K562 (cell line): ENCODE measurements around the gene CELF4. TPM values are rescaled to one million over a fixed set of nuclear protein-coding genes. Genes with fewer than 3 reads are reported as not detected.

Experiments
- ATAC-seq: fragments of 200-7000 bp; cut with Tn5 transposase; 3 replicates; pipeline ENCODE4 v1.9.1; 2020; ENCODE audit warnings: moderate library complexity
- BruUV-seq: library from RNA; stranded (reverse); fragments of 400-500 nt; replicated peaks from 2 replicates; lab custom pipeline; 2021; lab: Mats Ljungman, UMichigan
- CTCF ChIA-PET: fragments of 300-600 bp; formaldehyde crosslinking; extraction: SDS; loops from one replicate; lab custom pipeline; 2021; ENCODE audit warnings: low intra/inter-chr PET ratio; lab: Yijun Ruan, JAX
- POLR2A ChIA-PET: fragments of 300-600, 350-650 bp; sonication (Branson Sonifier 250); formaldehyde crosslinking; extraction: SDS; loops from one replicate; lab custom pipeline; 2021; ENCODE audit warnings: antibody characterized with exemption, inconsistent platforms; lab: Yijun Ruan, JAX
- DNase-seq, 4 experiments: peaks; one replicate each; pipeline versions ENCODE4 v3.0.0 to v3.0.0-alpha.2; 2011 to 2018; ENCODE audit warnings: low spot score in 3 of 4, mixed read lengths in 3 of 4; ENCODE audit errors: extremely low read depth in 1 of 4
- FAIRE-seq: peaks from 2 replicates; lab custom pipeline; 2011; peaks lifted over from hg19 to GRCh38; lab: Jason Lieb, UNC
- H2AFZ ChIP-seq: 2 replicates; pipeline ENCODE4 v1.6.0; 2011; ENCODE audit warnings: low read depth, low read length, control low read depth, inconsistent platforms
- H3K27ac ChIP-seq: fragments of 200-600 bp; 3 replicates; pipeline ENCODE4 v1.8.0; 2011; ENCODE audit warnings: low read depth, mild to moderate bottlenecking, control low read depth, inconsistent platforms, low read length, moderate library complexity, mixed read lengths; ENCODE audit errors: extremely low read depth
- H3K27me3 ChIP-seq, 2 experiments: fragments of 300-600 bp in 1 of 2; 2 replicates in 1 of 2; 3 replicates in 1 of 2; pipeline versions ENCODE4 v1.6.0 to v1.8.0; 2011; ENCODE audit warnings: inconsistent platforms in 2 of 2, low read length in 2 of 2, mild to moderate bottlenecking in 1 of 2, mixed read lengths in 1 of 2, moderate library complexity in 1 of 2; ENCODE audit not compliant: control insufficient read depth in 2 of 2, insufficient read depth in 2 of 2
- H3K36me3 ChIP-seq: fragments of 300-600 bp; 3 replicates; pipeline ENCODE4 v1.8.0; 2011; ENCODE audit warnings: mild to moderate bottlenecking, low read length, inconsistent platforms; ENCODE audit not compliant: control insufficient read depth, insufficient read depth
- H3K4me1 ChIP-seq, 2 experiments: fragments of 200-600 bp in 1 of 2; replicated peaks in 1 of 2; 2 replicates in 1 of 2; 3 replicates in 1 of 2; pipeline versions ENCODE4 v1.5.1 to v1.8.0; 2011; ENCODE audit warnings: inconsistent platforms in 2 of 2, low read length in 2 of 2, mild to moderate bottlenecking in 1 of 2, mixed read lengths in 1 of 2, moderate library complexity in 1 of 2; ENCODE audit not compliant: control insufficient read depth in 2 of 2, insufficient read depth in 2 of 2
- H3K4me2 ChIP-seq: 2 replicates; pipeline ENCODE4 v1.6.1; 2011; ENCODE audit warnings: low read length, control low read depth, inconsistent platforms, mixed read lengths; ENCODE audit not compliant: insufficient read depth
- H3K4me3 ChIP-seq: fragments of 200-600 bp; sonication (generic), shearing (Covaris generic); 2 replicates; pipeline ENCODE4 v1.5.1; 2016; ENCODE audit warnings: control low read depth, inconsistent platforms
- H3K79me2 ChIP-seq: fragments of 200-600 bp; 3 replicates; pipeline ENCODE4 v1.8.0; 2011; ENCODE audit warnings: low read length, inconsistent platforms; ENCODE audit not compliant: control insufficient read depth, insufficient read depth
- H3K9ac ChIP-seq, 2 experiments: 2 replicates each; pipeline versions ENCODE4 v1.6.0 to v1.6.1; 2011; ENCODE audit warnings: low read depth in 2 of 2, low read length in 2 of 2, control low read depth in 1 of 2, inconsistent platforms in 1 of 2, mild to moderate bottlenecking in 1 of 2, mixed read lengths in 1 of 2; ENCODE audit not compliant: insufficient read depth in 1 of 2
- H3K9me1 ChIP-seq: one replicate; pipeline ENCODE4 v1.6.0; 2011; ENCODE audit warnings: inconsistent platforms, mild to moderate bottlenecking, low read length, moderate library complexity; ENCODE audit not compliant: control insufficient read depth, insufficient read depth
- H3K9me3 ChIP-seq: replicated peaks from 2 replicates; pipeline ENCODE4 v1.5.1; 2011; ENCODE audit warnings: low read depth, low read length, inconsistent platforms; ENCODE audit not compliant: control insufficient read depth, insufficient read depth
- H4K20me1 ChIP-seq: replicated peaks from 2 replicates; pipeline ENCODE4 v1.6.1; 2011; ENCODE audit warnings: low read length, inconsistent platforms, mixed read lengths; ENCODE audit not compliant: control insufficient read depth, insufficient read depth
- CHD2 ChIP-seq: IDR thresholded peaks from 2 replicates; pipeline ENCODE4 v1.6.1; 2011; ENCODE audit warnings: low read depth, low read length
- KAT2B ChIP-seq: IDR thresholded peaks from one replicate; pipeline ENCODE4 v1.6.1; 2012; ENCODE audit warnings: low read depth, mild to moderate bottlenecking, control low read depth, inconsistent platforms, low read length, moderate library complexity
- MAZ ChIP-seq, 2 experiments: fragments of 450-650 bp in 1 of 2; sonication (generic) in 1 of 2; formaldehyde crosslinking; IDR thresholded peaks in 1 of 2; conservative IDR thresholded peaks in 1 of 2; 2 replicates each; pipeline versions ENCODE4 v1.4.0 to v1.5.0; 2020; ENCODE audit warnings: mild to moderate bottlenecking in 1 of 2, missing genetic modification reagents in 1 of 2
- MBD2 ChIP-seq: sonication (generic); IDR thresholded peaks from 2 replicates; pipeline ENCODE4 v1.6.1; 2016; ENCODE audit warnings: low read depth, borderline replicate concordance
- MCM3 ChIP-seq: fragments of 450-650 bp; IDR thresholded peaks from 2 replicates; pipeline ENCODE4 v1.6.1; 2016
- MECOM ChIP-seq: fragments of 250-450 bp; sonication (Bioruptor Pico); IDR thresholded peaks from 2 replicates; pipeline ENCODE4 v1.8.0; 2022; ENCODE audit warnings: inconsistent platforms
- NR4A1 ChIP-seq, 2 experiments: fragments of 250-450 bp in 1 of 2; fragments of 450-650 bp in 1 of 2; sonication (Bioruptor Pico) in 1 of 2; IDR thresholded peaks; 2 replicates each; pipeline versions ENCODE4 v1.4.0 to v1.6.1; 2016 to 2020; ENCODE audit warnings: mild to moderate bottlenecking in 2 of 2, missing compliant biosample characterization in 1 of 2, missing genetic modification characterization in 1 of 2, moderate library complexity in 1 of 2
- TBL1XR1 ChIP-seq, 2 experiments: IDR thresholded peaks; 2 replicates each; pipeline ENCODE4 v1.6.1; 2012; ENCODE audit warnings: improper control_type of control experiment in 2 of 2, low read length in 2 of 2, mild to moderate bottlenecking in 1 of 2
- TCFL5 ChIP-seq: fragments of 250-450 bp; sonication (Bioruptor Pico); conservative IDR thresholded peaks from 2 replicates; pipeline ENCODE4 v1.6.1; 2021; ENCODE audit warnings: mild to moderate bottlenecking, moderate library complexity, matching md5 sums
- ZBTB11 ChIP-seq, 3 experiments: fragments of 200-800 bp in 1 of 3; fragments of 250-450 bp in 1 of 3; fragments of 450-650 bp in 1 of 3; sonication (Bioruptor Pico) in 1 of 3; sonication (Bioruptor generic) in 1 of 3; formaldehyde crosslinking in 1 of 3; IDR thresholded peaks; 2 replicates each; pipeline versions ENCODE4 v1.6.1 to v1.8.0; 2016 to 2022; ENCODE audit warnings: mild to moderate bottlenecking in 2 of 3, missing genetic modification characterization in 2 of 3, missing compliant biosample characterization in 1 of 3, moderate library complexity in 1 of 3
- WGBS: fragments of 100-300 bp; shearing (Covaris generic); methylation state at CpG from one replicate; pipeline ENCODE4 v1.1.6; 2016; ENCODE audit warnings: low coverage, mixed read lengths; ENCODE audit not compliant: insufficient coverage; ENCODE audit errors: missing lambda C conversion rate; 5-methylcytosine and 5-hydroxymethylcytosine counted together
- in situ Hi-C: fragments of 300-500 bp; cut with MboI; formaldehyde crosslinking; loops from 4 replicates; pipeline ENCODE4 v1.15.0; 2018; ENCODE audit warnings: inconsistent platforms, mixed read lengths
- intact Hi-C: fragments of 100-400 bp; cut with micrococcal nuclease; formaldehyde crosslinking; loops from 2 replicates; pipeline ENCODE4 v1.14.2; 2022
- polyA plus RNA-seq, 8 experiments: library from polyadenylated mRNA; depleted of rRNA in 4 of 8; stranded (reverse) in 5 of 8; unstranded in 3 of 8; fragments of >200 nt; fragmentation: Nextera tagmentation in 2 of 8; fragmentation: Illumina TruSeq in 1 of 8; extraction: Ambion mirVana in 2 of 8; extraction: Trizol in 1 of 8; gene quantifications; 2 replicates each; pipeline versions ENCODE4 v1.2.1 to v1.2.3, GENCODE V29; 2011 to 2014; ENCODE audit warnings: inconsistent platforms in 1 of 8, missing spikeins in 1 of 8
- total RNA-seq, 7 experiments: library from RNA; depleted of rRNA in 6 of 7; stranded (reverse); fragments of >200 nt in 6 of 7; fragmentation: Illumina TruSeq in 2 of 7; extraction: Trizol in 2 of 7; gene quantifications; 2 replicates each; pipeline versions ENCODE4 v1.2.1 to v1.2.3, GENCODE V29; 2011 to 2021; ENCODE audit warnings: low replicate concordance in 1 of 7

The CELF4 gene
- total and polyA plus RNA-seq, 9 of the 15 experiments (the other 6 are each of a cell fraction or from before 2014, with no cell fraction given): 0.04 to 0.24 (median 0.07) TPM; not detected in 3

GRCh38 chr18:37405772-37406171, 159.8 kb downstream of the CELF4 start:
- in situ Hi-C loops (no loop called here), intact Hi-C loops (no loop called here)
- ATAC-seq (no peak), FAIRE-seq (no peak), DNase-seq (no peak)
- 0% methylated on average over 6 of the region's 6 CpGs for WGBS
- POLR2A ChIA-PET: interaction anchor here (0.7 kb wide), 1 partner anchor 19 kb away, joined by 3 read pairs; no protein-coding TSS in a partner anchor
- H3K36me3 ChIP-seq: no peaks in the 10 kb centered on the region
- H3K4me3 ChIP-seq: no peak overlapping the region
- H3K4me1 ChIP-seq: peaks cover 0 to 3% of the 10 kb centered on the region in 2 experiments; a peak in 1 of 5 replicates
- CTCF ChIA-PET: no interaction called here
- no peaks in the 10 kb centered on the region for H4K20me1 ChIP-seq
- H3K27ac ChIP-seq: no peak overlapping the region
- BruUV-seq: no TSS peak
- H3K9me3 ChIP-seq: no peaks in the 10 kb centered on the region
- H3K9me1 ChIP-seq: peaks cover 5% of the 10 kb centered on the region
- no peaks in the 10 kb centered on the region for H3K79me2 ChIP-seq
- no peaks in the 10 kb centered on the region; a peak in 1 of 5 replicates for H3K27me3 ChIP-seq
- no peak overlapping the region for H2AFZ ChIP-seq
- TF ChIP-seq MBD2 (no peak), MCM3 (no peak), TCFL5 (no peak), ZBTB11 (CRISPR knock-in tag; IDR thresholded peaks at IDR 0.05) (no peak), NR4A1 (CRISPR knock-in tag; IDR thresholded peaks at IDR 0.05) (no peak), NR4A1 (tag; IDR thresholded peaks at IDR 0.05) (no peak), MECOM (CRISPR knock-in tag) (no peak), MAZ (CRISPR knock-in tag; conservative IDR thresholded peaks at IDR 0.05 in 1 of 2, IDR thresholded peaks at IDR 0.05 in 1 of 2) (no peak), KAT2B (no peak), CHD2 (no peak), TBL1XR1 (IDR thresholded peaks at IDR 0.05; ENCODE audit: low read length in 2 of 2) (no peak)
- H3K4me2 ChIP-seq: no peak overlapping the region
- H3K9ac ChIP-seq: no peak overlapping the region
